MM.1S (cell line): ENCODE results near the gene BLCAP.

ENCODE experiments used
- DNase-seq: peaks from one replicate; pipeline ENCODE4 v3.0.0-alpha.2; 2015
- H2AFZ ChIP-seq: fragments of 300-600 bp; sonication (generic); 2 replicates; pipeline ENCODE4 v1.6.0; 2016; ENCODE audit warnings: antibody characterized with exemption, low read length
- H3F3A ChIP-seq: fragments of 300-600 bp; sonication (generic); 2 replicates; pipeline ENCODE4 v1.6.1; 2016; ENCODE audit warnings: mild to moderate bottlenecking, antibody characterized with exemption, low read length, moderate library complexity, mixed read lengths; ENCODE audit not compliant: insufficient read depth
- H3K27ac ChIP-seq: fragments of 300-600 bp; sonication (generic); 2 replicates; pipeline ENCODE4 v1.5.1; 2016; ENCODE audit warnings: mild to moderate bottlenecking, low read length
- H3K27me3 ChIP-seq: fragments of 300-600 bp; sonication (generic); replicated peaks from 2 replicates; pipeline ENCODE4 v1.6.0; 2016; ENCODE audit warnings: low read length; ENCODE audit not compliant: insufficient read depth
- H3K36me3 ChIP-seq: fragments of 300-600 bp; sonication (generic); replicated peaks from 2 replicates; pipeline ENCODE4 v1.6.1; 2016; ENCODE audit warnings: mild to moderate bottlenecking, low read length, mixed read lengths; ENCODE audit not compliant: insufficient read depth
- H3K4me1 ChIP-seq: fragments of 300-600 bp; sonication (generic); 2 replicates; pipeline ENCODE4 v1.6.1; 2016; ENCODE audit warnings: low read length, mixed read lengths
- H3K4me2 ChIP-seq: fragments of 300-600 bp; sonication (generic); 2 replicates; pipeline ENCODE4 v1.6.0; 2016; ENCODE audit warnings: low read depth, low read length
- H3K4me3 ChIP-seq: fragments of 300-600 bp; sonication (generic); 2 replicates; pipeline ENCODE4 v1.5.1; 2016; ENCODE audit warnings: low read length, mixed read lengths
- H3K79me2 ChIP-seq: fragments of 300-600 bp; sonication (generic); 2 replicates; pipeline ENCODE4 v1.6.1; 2016; ENCODE audit warnings: mixed run types, low read length, mixed read lengths
- H3K9ac ChIP-seq: fragments of 300-600 bp; sonication (generic); 2 replicates; pipeline ENCODE4 v1.6.1; 2016; ENCODE audit warnings: low read length, mixed read lengths
- H3K9me2 ChIP-seq: fragments of 300-600 bp; sonication (generic); replicated peaks from 2 replicates; pipeline ENCODE4 v1.6.1; 2016; ENCODE audit warnings: mild to moderate bottlenecking, low read length, mixed read lengths; ENCODE audit not compliant: insufficient read depth
- H3K9me3 ChIP-seq: fragments of 300-600 bp; sonication (generic); replicated peaks from 2 replicates; pipeline ENCODE4 v1.6.1; 2016; ENCODE audit warnings: mild to moderate bottlenecking, low read length, mixed read lengths; ENCODE audit not compliant: insufficient read depth
- H4K20me1 ChIP-seq: fragments of 300-600 bp; sonication (generic); 2 replicates; pipeline ENCODE4 v1.6.1; 2016; ENCODE audit warnings: mild to moderate bottlenecking, low read length, moderate library complexity, mixed read lengths; ENCODE audit not compliant: insufficient read depth
- CTCF ChIP-seq: fragments of 300-600 bp; sonication (generic); IDR thresholded peaks from 2 replicates; pipeline ENCODE4 v1.5.1; 2016; ENCODE audit warnings: antibody characterized with exemption, low read length, mixed read lengths
- EZH2 ChIP-seq: fragments of 300-600 bp; sonication (generic); optimal IDR thresholded peaks from 2 replicates; pipeline ENCODE3; 2017; ENCODE audit warnings: low read depth, mild to moderate bottlenecking, antibody characterized with exemption, low read length, mixed read lengths
- EZH2phosphoT487 ChIP-seq: fragments of 300-600 bp; sonication (generic); IDR thresholded peaks from 2 replicates; pipeline ENCODE4 v1.6.1; 2018; ENCODE audit warnings: antibody characterized with exemption, low read length

Gene BLCAP

GRCh38 chr20:37571033-37571432, 43.4 kb upstream of the BLCAP start:
- Histone ChIP-seq H3K27ac (no peak overlapping the region), H3K4me1 (no peaks in the 10 kb centered on the region), H3F3A (no peaks in the 10 kb centered on the region), H4K20me1 (no peaks in the 10 kb centered on the region), H3K27me3 (peaks cover 43% of the 10 kb centered on the region), H2AFZ (no peak overlapping the region), H3K9ac (no peak overlapping the region), H3K4me2 (no peak overlapping the region), H3K79me2 (no peaks in the 10 kb centered on the region), H3K9me3 (no peaks in the 10 kb centered on the region), H3K4me3 (no peak overlapping the region), H3K36me3 (no peaks in the 10 kb centered on the region), H3K9me2 (no peaks in the 10 kb centered on the region)
- DNase-seq: no peak
- TF ChIP-seq EZH2 (no peak), CTCF (no peak), EZH2phosphoT487 (no peak)

- no peaks in the 10 kb centered on the region for H3K9me3 ChIP-seq
- H3K9me2 ChIP-seq: no peaks in the 10 kb centered on the region
- H3K36me3 ChIP-seq: no peaks in the 10 kb centered on the region
- H3K27me3 ChIP-seq: peaks cover 46% of the 10 kb centered on the region
- DNase-seq: no peak
- no peaks in the 10 kb centered on the region for H3K4me1 ChIP-seq
- no peak overlapping the region for H3K27ac ChIP-seq
- H3K4me3 ChIP-seq: no peak overlapping the region
- no peaks in the 10 kb centered on the region for H3K79me2 ChIP-seq
- no peak overlapping the region for H3K9ac ChIP-seq
- H3K4me2 ChIP-seq: no peak overlapping the region
- H2AFZ ChIP-seq: no peak overlapping the region
- no peak for TF ChIP-seq EZH2phosphoT487
- no peaks in the 10 kb centered on the region for H4K20me1 ChIP-seq
- H3F3A ChIP-seq: no peaks in the 10 kb centered on the region
These were observed 42.7 kb upstream of the BLCAP start for GRCh38 chr20:37570419-37570818.

DNA sequence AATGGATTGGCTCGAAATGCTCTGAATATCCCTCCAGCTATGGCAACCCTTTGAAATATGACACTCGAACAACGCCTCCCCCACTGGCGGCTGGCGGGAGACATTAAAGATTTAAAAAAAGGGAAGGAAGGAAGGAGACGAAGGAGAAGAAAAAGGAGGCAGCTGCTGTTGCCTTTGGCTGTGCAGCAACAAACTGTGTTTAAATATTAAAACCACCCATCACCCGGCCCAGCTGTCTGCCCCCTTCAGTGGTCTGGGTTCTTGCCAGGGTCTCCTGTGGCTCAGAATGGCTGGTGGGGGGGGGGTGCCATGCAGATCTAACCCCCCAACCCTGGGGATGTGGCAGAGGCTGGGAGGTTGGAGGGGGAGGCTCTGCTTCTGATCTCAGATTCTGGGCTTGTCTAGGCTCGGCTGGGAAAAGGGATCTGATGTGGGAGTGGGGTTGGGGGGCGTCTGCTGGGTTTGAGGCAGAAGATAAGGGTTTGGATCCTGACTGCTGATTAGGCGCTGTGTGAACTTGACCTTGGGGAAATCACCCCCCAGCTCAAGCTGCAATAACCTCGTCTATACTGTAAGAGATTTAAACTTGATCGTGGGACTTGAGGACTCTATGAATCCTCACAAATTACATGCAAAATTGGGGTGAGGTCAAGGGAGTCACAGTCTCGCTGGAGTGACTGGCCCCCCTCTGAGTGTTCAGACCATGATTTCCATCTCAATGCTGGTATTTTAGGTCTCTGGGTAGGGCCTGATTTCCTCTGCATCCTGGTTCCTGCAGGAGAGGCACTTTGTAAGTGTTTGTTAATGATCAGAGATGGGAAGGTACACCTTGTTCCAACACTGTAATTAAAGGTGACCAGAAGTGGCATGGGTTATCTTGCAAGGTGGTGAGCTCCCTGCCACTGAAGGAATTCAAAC, 40.3 kb upstream of the BLCAP start:
- H3K4me1 ChIP-seq: no peaks in the 10 kb centered on the region
- no peak for TF ChIP-seq CTCF
- peaks cover 63% of the 10 kb centered on the region for H3K27me3 ChIP-seq
- H3K4me3 ChIP-seq: no peak overlapping the region
- DNase-seq: no peak
- no peaks in the 10 kb centered on the region for H4K20me1 ChIP-seq
- no peaks in the 10 kb centered on the region for H3K79me2 ChIP-seq
- no peak overlapping the region for H3K4me2 ChIP-seq
- no peak overlapping the region for H3K27ac ChIP-seq
- H3K9me2 ChIP-seq: no peaks in the 10 kb centered on the region
- H2AFZ ChIP-seq: no peak overlapping the region
- no peaks in the 10 kb centered on the region for H3K9me3 ChIP-seq
- H3K36me3 ChIP-seq: no peaks in the 10 kb centered on the region
- no peaks in the 10 kb centered on the region for H3F3A ChIP-seq
- no peak overlapping the region for H3K9ac ChIP-seq

DNA sequence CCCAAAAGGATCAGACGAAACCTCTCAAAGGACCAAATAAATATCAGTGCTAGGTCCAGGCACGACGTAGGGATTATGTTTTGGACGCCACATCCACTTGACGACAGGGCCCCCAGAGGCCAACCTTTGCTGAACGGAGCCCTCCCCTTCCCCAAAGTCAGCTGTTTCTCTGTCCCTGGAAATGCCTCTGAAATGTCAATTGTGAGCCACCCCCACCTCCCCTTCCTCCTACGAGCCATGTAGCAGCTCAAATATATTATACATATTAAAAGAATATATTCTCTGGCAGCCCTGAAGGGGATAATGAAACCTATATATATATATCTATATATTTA, 39.6 kb upstream of the BLCAP start:
- H3K9me3 ChIP-seq: no peaks in the 10 kb centered on the region
- no peak overlapping the region for H3K4me3 ChIP-seq
- no peak overlapping the region for H3K27ac ChIP-seq
- no peak overlapping the region for H3K4me2 ChIP-seq
- no peaks in the 10 kb centered on the region for H3K36me3 ChIP-seq
- no peaks in the 10 kb centered on the region for H3K4me1 ChIP-seq
- H3K9ac ChIP-seq: no peak overlapping the region
- H3F3A ChIP-seq: no peaks in the 10 kb centered on the region
- no peak overlapping the region for H2AFZ ChIP-seq
- peaks cover 63% of the 10 kb centered on the region for H3K27me3 ChIP-seq
- H3K79me2 ChIP-seq: no peaks in the 10 kb centered on the region
- no peak for TF ChIP-seq EZH2
- TF ChIP-seq EZH2phosphoT487: no peak
- TF ChIP-seq CTCF: no peak
- no peaks in the 10 kb centered on the region for H4K20me1 ChIP-seq
- no peaks in the 10 kb centered on the region for H3K9me2 ChIP-seq
- DNase-seq: no peak
